ENCODE measurements around the gene COPE.

COPE gene

GRCh38 chr19:18897094-18898029 lies 21.8 kb downstream of the COPE start:
- Histone ChIP-seq H3K36me3 (ENCODE audit: insufficient read depth, low read length) (no peaks in the 10 kb centered on the region; the same call in 1 of the 2 replicates), H3K4me1 (ENCODE audit: insufficient read depth, low read length) (no peaks in the 10 kb centered on the region), H3K9me3 (ENCODE audit: control insufficient read depth, insufficient read depth, low read length) (no peaks in the 10 kb centered on the region), H3K9ac (ENCODE audit: low read depth, low read length) (no peak overlapping the region)

DNA sequence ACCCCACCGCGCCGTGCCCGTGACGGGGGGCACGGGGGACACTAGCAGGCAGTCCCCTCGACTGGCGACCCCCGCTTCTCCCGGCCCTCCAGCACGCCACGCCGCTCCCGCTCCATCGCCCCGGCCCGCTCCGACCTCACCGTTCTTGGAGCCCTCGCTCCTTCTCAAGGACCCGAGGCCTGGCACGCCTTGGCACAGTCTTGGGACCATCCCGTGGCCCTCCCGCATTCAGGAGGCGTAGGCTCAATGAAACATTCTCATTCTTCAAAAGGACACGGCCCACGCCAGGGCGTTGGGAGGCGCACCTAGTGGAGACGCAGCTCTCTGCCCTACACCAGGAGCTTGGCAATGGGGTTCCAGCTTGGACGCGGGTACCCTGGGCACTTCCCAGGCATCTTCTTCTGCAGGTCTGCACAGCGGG lies 22.8 kb downstream of the COPE start:
- H3K9me3 ChIP-seq (ENCODE audit: control insufficient read depth, insufficient read depth, low read length), result no peaks in the 10 kb centered on the region
- H3K9ac ChIP-seq (ENCODE audit: low read depth, low read length), result peak overlapping the region; percentile 30; the same call in 1 of the 2 replicates
- H3K36me3 ChIP-seq (ENCODE audit: insufficient read depth, low read length), result no peaks in the 10 kb centered on the region; the same call in 1 of the 2 replicates
- no peaks in the 10 kb centered on the region for H3K4me1 ChIP-seq (ENCODE audit: insufficient read depth, low read length)

DNA sequence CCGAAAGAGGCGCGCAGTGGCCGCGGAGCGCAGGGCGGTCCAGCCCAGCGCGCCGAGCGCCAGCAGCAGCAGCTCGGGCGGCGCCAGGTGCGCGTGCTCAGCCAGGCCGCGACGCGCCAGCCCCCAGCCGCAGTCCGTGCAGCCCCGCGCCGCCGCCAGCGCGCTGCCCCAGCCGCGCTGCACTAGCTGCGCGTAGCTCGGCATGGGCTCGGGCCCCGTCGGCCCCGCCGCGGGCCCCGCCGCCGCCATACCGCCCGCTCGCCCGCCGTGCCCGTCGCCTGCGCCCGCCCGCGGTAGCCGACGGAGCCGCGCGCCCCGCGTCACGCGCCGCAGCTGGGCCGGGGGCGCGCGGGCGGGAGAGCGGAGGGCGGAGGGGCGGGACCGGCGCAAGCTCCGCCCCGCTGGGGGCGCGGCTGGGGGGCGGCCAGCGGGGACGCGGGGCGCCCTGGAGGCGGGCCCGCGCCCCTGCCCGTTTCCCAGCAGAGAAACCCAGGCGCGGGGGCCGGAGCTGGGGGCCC lies 23.3 kb downstream of the COPE start, which contains the start of gene CERS1:
Gene CERS1 (minus strand): TSS at position 335 of the 518 bp plus-strand sequence. CDS start 86 bp downstream, at position 249.
- no peaks in the 10 kb centered on the region for H3K9me3 ChIP-seq (ENCODE audit: control insufficient read depth, insufficient read depth, low read length)
- no peaks in the 10 kb centered on the region for H3K4me1 ChIP-seq (ENCODE audit: insufficient read depth, low read length)
- peak within 1 kb of the TSS; percentile 67 for H3K9ac ChIP-seq (ENCODE audit: low read depth, low read length)
- H3K36me3 ChIP-seq (ENCODE audit: insufficient read depth, low read length), result no peaks in the 10 kb centered on the region

DNA sequence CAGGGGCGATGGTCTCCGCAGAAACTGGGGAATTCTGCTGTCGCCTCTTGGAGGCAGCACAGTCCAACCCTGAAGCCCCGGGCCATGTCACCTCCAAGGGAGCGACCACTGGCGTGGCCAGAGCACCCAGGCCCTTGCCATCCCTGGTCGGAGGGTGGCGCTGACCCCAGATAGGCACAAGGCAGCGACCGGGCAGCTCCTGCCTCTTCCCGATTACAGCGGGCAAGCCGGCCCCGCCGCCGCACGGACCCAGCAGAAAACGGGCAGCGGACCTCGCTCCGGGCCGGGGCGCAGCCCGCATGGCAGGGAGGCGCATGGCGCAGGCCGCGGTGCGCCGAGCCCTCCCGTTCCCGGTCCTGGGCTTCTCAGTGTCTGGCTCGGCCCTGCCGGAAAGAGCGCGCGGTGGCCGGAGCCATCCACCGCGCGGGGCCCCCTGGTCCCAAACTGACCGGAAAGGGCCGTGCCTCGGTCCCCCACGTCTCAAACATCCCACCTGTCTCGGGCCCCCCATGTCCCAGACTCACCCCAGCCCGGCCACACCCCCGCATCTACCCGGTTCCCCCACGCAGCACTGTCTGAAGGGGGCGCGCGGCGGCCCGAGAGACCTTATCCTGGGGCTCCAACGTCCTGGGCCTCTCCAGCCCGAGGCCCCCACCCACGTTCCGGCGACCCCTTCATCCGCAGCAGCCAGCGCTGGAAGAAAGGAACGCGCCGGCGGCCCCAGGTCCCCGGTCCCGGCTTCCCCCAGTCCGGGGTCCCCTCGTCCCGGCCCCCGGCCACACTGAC lies 24.0 kb downstream of the COPE start:
- no peaks in the 10 kb centered on the region for H3K4me1 ChIP-seq (ENCODE audit: insufficient read depth, low read length)
- H3K9ac ChIP-seq (ENCODE audit: low read depth, low read length), result peak overlapping the region; percentile 67
- H3K36me3 ChIP-seq (ENCODE audit: insufficient read depth, low read length), result no peaks in the 10 kb centered on the region
- no peaks in the 10 kb centered on the region for H3K9me3 ChIP-seq (ENCODE audit: control insufficient read depth, insufficient read depth, low read length)

GRCh38 chr19:18894254-18895037 lies 24.7 kb downstream of the COPE start:
- Histone ChIP-seq H3K4me1 (ENCODE audit: insufficient read depth, low read length) (no peaks in the 10 kb centered on the region), H3K9me3 (ENCODE audit: control insufficient read depth, insufficient read depth, low read length) (no peaks in the 10 kb centered on the region), H3K36me3 (ENCODE audit: insufficient read depth, low read length) (no peaks in the 10 kb centered on the region), H3K9ac (ENCODE audit: low read depth, low read length) (peak overlapping the region; percentile 67; the same call in 1 of the 2 replicates)

DNA sequence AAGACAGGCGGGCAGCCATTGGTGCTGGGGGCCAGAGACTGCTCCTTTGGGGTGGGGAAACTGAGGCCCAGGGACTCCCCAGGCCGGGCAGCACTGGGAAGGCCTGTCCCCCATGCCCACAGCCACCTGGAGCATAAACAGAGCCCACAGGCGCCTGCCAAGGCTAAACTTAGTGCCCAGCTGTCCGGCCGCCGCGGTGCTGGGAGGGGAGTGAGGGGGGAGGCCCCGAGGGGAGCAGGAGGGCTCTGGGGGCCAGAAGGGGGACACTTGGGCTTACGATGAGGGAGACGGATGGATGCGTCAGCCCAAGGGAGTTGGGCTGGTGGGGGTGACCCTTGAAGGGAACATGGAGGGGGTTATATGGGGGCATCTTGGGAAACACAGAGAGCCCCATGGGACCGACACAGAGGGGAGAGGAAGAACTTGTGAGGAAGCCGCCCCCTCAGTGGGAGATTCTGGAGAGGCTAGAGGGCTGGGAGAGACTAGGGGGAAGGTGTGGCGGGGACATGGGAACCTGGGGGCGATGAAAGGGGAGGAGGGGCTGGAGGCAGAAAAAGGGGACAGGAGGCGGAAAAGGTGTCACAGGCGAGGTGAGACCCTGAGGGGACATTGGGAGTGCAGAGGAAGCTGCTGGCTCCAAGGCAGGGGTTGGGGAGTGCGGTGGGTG lies 25.5 kb downstream of the COPE start:
- Histone ChIP-seq H3K36me3 (ENCODE audit: insufficient read depth, low read length) (no peaks in the 10 kb centered on the region), H3K9me3 (ENCODE audit: control insufficient read depth, insufficient read depth, low read length) (no peaks in the 10 kb centered on the region), H3K4me1 (ENCODE audit: insufficient read depth, low read length) (no peaks in the 10 kb centered on the region), H3K9ac (ENCODE audit: low read depth, low read length) (no peak overlapping the region)

GRCh38 chr19:18889949-18890745 lies 29.0 kb downstream of the COPE start:
- Histone ChIP-seq H3K36me3 (ENCODE audit: insufficient read depth, low read length) (no peaks in the 10 kb centered on the region), H3K9ac (ENCODE audit: low read depth, low read length) (no peak overlapping the region), H3K9me3 (ENCODE audit: control insufficient read depth, insufficient read depth, low read length) (no peaks in the 10 kb centered on the region), H3K4me1 (ENCODE audit: insufficient read depth, low read length) (no peaks in the 10 kb centered on the region)

DNA sequence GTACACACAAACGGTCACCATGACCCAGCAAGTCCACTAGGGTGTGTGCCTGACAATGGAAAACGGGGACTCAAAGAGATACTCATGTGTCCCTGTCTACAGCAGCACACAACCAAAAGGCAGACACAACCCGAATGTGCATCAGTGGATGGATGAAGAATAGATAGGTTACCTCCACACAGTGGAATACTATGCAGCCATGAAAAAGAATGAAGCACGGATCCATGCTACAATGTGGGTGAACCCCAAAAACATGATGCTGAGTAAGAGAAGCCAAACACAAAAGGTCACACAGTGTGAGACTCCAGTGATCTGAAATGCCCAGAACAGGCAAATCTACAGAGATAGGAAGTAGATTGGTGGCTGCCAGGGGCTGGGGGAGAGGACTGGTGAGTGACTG lies 32.2 kb downstream of the COPE start:
- Histone ChIP-seq H3K9me3 (ENCODE audit: control insufficient read depth, insufficient read depth, low read length) (no peaks in the 10 kb centered on the region), H3K9ac (ENCODE audit: low read depth, low read length) (no peak overlapping the region), H3K4me1 (ENCODE audit: insufficient read depth, low read length) (no peaks in the 10 kb centered on the region), H3K36me3 (ENCODE audit: insufficient read depth, low read length) (no peaks in the 10 kb centered on the region; the same call in 1 of the 2 replicates)

- Histone ChIP-seq H3K9ac (ENCODE audit: low read depth, low read length) (no peak overlapping the region), H3K9me3 (ENCODE audit: control insufficient read depth, insufficient read depth, low read length) (no peaks in the 10 kb centered on the region), H3K4me1 (ENCODE audit: insufficient read depth, low read length) (no peaks in the 10 kb centered on the region; the same call in 1 of the 2 replicates), H3K36me3 (ENCODE audit: insufficient read depth, low read length) (no peaks in the 10 kb centered on the region; the same call in 1 of the 2 replicates)
These were observed 35.5 kb downstream of the COPE start for GRCh38 chr19:18883526-18884304.

- H3K9me3 ChIP-seq (ENCODE audit: control insufficient read depth, insufficient read depth, low read length), result no peaks in the 10 kb centered on the region
- no peaks in the 10 kb centered on the region; the same call in 1 of the 2 replicates for H3K4me1 ChIP-seq (ENCODE audit: insufficient read depth, low read length)
- H3K36me3 ChIP-seq (ENCODE audit: insufficient read depth, low read length), result no peaks in the 10 kb centered on the region; the same call in 1 of the 2 replicates
- no peak overlapping the region for H3K9ac ChIP-seq (ENCODE audit: low read depth, low read length)
These were observed 37.7 kb downstream of the COPE start for GRCh38 chr19:18881491-18881890.

GRCh38 chr19:18879579-18880373 lies 39.4 kb downstream of the COPE start:
- no peaks in the 10 kb centered on the region; the same call in 1 of the 2 replicates for H3K36me3 ChIP-seq (ENCODE audit: insufficient read depth, low read length)
- no peaks in the 10 kb centered on the region; the same call in 1 of the 2 replicates for H3K4me1 ChIP-seq (ENCODE audit: insufficient read depth, low read length)
- no peaks in the 10 kb centered on the region for H3K9me3 ChIP-seq (ENCODE audit: control insufficient read depth, insufficient read depth, low read length)
- H3K9ac ChIP-seq (ENCODE audit: low read depth, low read length), result no peak overlapping the region
